SU-DHL-6 (cell line): ENCODE data around the gene SUOX.

Experiments
- H2AFZ ChIP-seq: fragments of 200-600 bp; sonication (generic); 2 replicates; pipeline ENCODE4 v1.6.1; 2014; ENCODE audit warnings: low read depth, mild to moderate bottlenecking, moderate library complexity, mixed read lengths, antibody characterized with exemption, low read length; ENCODE audit not compliant: severe bottlenecking
- H3F3A ChIP-seq: fragments of 200-600 bp; shearing (Covaris generic); 2 replicates; pipeline ENCODE4 v1.6.0; 2016; ENCODE audit warnings: antibody characterized with exemption, mild to moderate bottlenecking; ENCODE audit not compliant: insufficient read depth
- H3K27ac ChIP-seq: fragments of 200-600 bp; sonication (generic); 2 replicates; pipeline ENCODE4 v1.5.1; 2016; ENCODE audit warnings: low read depth, mild to moderate bottlenecking, low read length, moderate library complexity, mixed read lengths
- H3K27me3 ChIP-seq: fragments of 200-600 bp; sonication (generic), shearing (Covaris generic); 2 replicates; pipeline ENCODE4 v1.6.0; 2014; ENCODE audit warnings: mild to moderate bottlenecking, low read length
- H3K36me3 ChIP-seq: fragments of 200-600 bp; sonication (generic); 2 replicates; pipeline ENCODE4 v1.6.1; 2014; ENCODE audit warnings: mild to moderate bottlenecking, low read length, mixed read lengths
- H3K4me2 ChIP-seq: fragments of 300-600, 200-600 bp; shearing (Covaris generic), sonication (generic); 2 replicates; pipeline ENCODE4 v1.6.0; 2014; ENCODE audit warnings: low read length, low read depth, mild to moderate bottlenecking; ENCODE audit not compliant: poor library complexity, severe bottlenecking
- H3K4me3 ChIP-seq: fragments of 200-600 bp; sonication (generic); 2 replicates; pipeline ENCODE4 v1.5.1; 2014; ENCODE audit warnings: antibody characterized with exemption, low read length, mild to moderate bottlenecking, mixed read lengths; ENCODE audit not compliant: insufficient read depth, poor library complexity, severe bottlenecking
- H3K79me2 ChIP-seq: fragments of 200-600 bp; sonication (generic); 2 replicates; pipeline ENCODE4 v1.6.1; 2014; ENCODE audit warnings: mild to moderate bottlenecking, low read length, moderate library complexity; ENCODE audit not compliant: insufficient read depth
- H3K9ac ChIP-seq: fragments of 200-600 bp; sonication (generic); 2 replicates; pipeline ENCODE4 v1.7.0; 2014; ENCODE audit warnings: mild to moderate bottlenecking, low read length
- H3K9me2 ChIP-seq: fragments of 200-600 bp; sonication (generic); replicated peaks from 2 replicates; pipeline ENCODE4 v1.6.1; 2014; ENCODE audit warnings: low read length; ENCODE audit not compliant: insufficient read depth
- H3K9me3 ChIP-seq: fragments of 200-600 bp; sonication (generic); 2 replicates; pipeline ENCODE4 v1.6.1; 2014; ENCODE audit warnings: low read length, mixed read lengths; ENCODE audit not compliant: insufficient read depth
- H4K20me1 ChIP-seq: fragments of 200-600 bp; sonication (generic); 2 replicates; pipeline ENCODE4 v1.6.1; 2014; ENCODE audit warnings: low read depth, mild to moderate bottlenecking, antibody characterized with exemption, low read length, moderate library complexity, mixed read lengths
- EZH2phosphoT487 ChIP-seq: fragments of 200-600 bp; sonication (generic), shearing (Covaris generic); conservative IDR thresholded peaks from 2 replicates; pipeline ENCODE4 v1.6.1; 2018; ENCODE audit warnings: mild to moderate bottlenecking, antibody characterized with exemption, low read length, moderate library complexity, mixed read lengths
- TF ChIP-seq, protein P1 (sequence below): fragments of 200-600 bp; sonication (generic); IDR thresholded peaks from one replicate; pipeline ENCODE4 v1.5.1; 2017; ENCODE audit warnings: antibody characterized with exemption, mild to moderate bottlenecking, low read length, moderate library complexity; ENCODE audit not compliant: insufficient read depth, poor library complexity, severe bottlenecking

The SUOX gene

DNA sequence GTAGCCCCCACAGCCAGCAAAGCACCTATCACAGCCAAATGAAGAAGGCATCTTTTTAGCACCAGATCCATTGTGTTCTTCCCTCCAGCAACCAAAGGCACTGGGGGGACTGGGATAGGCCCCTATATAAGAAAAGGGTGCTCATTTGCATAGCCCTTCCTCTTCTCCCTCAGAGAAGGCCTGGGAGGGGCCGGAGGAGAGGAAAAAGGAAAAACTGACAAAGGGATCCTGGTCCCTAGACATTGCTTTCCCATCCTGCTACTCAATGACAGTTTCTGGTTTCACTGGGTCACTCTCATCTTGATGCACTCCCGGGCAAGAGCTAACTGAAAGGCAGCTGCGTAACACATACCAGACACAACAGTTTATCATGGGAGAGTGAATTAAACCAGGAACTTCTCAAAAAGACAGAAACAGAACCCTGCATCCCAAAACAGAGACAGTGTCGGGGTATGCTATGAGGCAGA, 31.1 kb upstream of the SUOX start, which contains the start of gene PMEL:
PMEL (minus strand) TSS at position 102 of the 467 bp plus-strand sequence; CDS start at position 71, 31 bp downstream.
- Histone ChIP-seq H3K9me3 (no peaks in the 10 kb centered on the region), H3K4me3 (peak within 1 kb of the TSS; percentile 98), H3K27me3 (no peaks in the 10 kb centered on the region), H3F3A (no peaks in the 10 kb centered on the region; the same call in 1 of the 2 replicates), H3K4me2 (peak within 1 kb of the TSS; percentile 94), H3K9ac (peak within 1 kb of the TSS; percentile 95), H3K27ac (peak within 1 kb of the TSS; percentile 56), H3K36me3 (peaks cover 10% of the 10 kb centered on the region; the same call in 1 of the 2 replicates), H3K79me2 (peaks cover 22% of the 10 kb centered on the region), H3K9me2 (no peaks in the 10 kb centered on the region), H2AFZ (peak within 1 kb of the TSS; percentile 85), H4K20me1 (no peaks in the 10 kb centered on the region)
- no peak for TF ChIP-seq EZH2phosphoT487
- TF ChIP-seq, protein P1, sequence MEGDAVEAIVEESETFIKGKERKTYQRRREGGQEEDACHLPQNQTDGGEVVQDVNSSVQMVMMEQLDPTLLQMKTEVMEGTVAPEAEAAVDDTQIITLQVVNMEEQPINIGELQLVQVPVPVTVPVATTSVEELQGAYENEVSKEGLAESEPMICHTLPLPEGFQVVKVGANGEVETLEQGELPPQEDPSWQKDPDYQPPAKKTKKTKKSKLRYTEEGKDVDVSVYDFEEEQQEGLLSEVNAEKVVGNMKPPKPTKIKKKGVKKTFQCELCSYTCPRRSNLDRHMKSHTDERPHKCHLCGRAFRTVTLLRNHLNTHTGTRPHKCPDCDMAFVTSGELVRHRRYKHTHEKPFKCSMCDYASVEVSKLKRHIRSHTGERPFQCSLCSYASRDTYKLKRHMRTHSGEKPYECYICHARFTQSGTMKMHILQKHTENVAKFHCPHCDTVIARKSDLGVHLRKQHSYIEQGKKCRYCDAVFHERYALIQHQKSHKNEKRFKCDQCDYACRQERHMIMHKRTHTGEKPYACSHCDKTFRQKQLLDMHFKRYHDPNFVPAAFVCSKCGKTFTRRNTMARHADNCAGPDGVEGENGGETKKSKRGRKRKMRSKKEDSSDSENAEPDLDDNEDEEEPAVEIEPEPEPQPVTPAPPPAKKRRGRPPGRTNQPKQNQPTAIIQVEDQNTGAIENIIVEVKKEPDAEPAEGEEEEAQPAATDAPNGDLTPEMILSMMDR: no peak

DNA sequence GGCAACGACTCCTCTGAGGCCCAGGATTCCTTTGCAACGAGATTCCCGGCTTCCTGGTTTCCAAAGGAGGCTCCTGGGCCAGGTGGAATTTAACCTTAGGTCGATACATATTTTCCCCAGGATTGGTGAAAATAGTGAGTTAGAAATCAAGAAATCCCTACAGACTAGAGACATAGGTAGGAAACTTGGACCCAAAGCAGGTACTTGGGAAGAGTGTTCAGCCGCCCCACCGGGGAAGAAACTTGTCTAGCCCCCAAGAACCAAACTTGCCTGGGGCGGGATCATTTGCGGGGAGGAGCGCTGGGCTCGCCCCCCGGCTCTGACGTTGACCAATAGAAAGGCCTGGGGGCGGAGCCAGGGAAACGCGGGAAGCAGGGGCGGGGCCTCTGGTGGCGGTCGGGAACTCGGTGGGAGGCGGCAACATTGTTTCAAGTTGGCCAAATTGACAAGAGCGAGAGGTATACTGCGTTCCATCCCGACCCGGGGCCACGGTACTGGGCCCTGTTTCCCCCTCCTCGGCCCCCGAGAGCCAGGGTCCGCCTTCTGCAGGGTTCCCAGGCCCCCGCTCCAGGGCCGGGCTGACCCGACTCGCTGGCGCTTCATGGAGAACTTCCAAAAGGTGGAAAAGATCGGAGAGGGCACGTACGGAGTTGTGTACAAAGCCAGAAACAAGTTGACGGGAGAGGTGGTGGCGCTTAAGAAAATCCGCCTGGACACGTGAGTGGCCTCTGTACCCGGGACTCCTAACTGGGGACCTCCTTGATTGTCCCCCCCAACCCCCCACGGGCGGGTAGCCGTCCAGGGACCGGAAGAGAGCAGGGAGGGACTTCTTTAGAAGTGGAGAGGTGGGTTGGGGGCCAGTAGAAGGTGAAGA, 30.4 kb upstream of the SUOX start, which contains the start of gene CDK2:
CDK2 (plus strand) TSS at position 423 of the 874 bp plus-strand sequence; CDS start at position 602, 179 bp downstream.
- TF ChIP-seq, protein P1: no peak
- TF ChIP-seq EZH2phosphoT487: no peak
- Histone ChIP-seq H3K36me3 (peaks cover 10% of the 10 kb centered on the region; the same call in 1 of the 2 replicates), H3K9me3 (no peaks in the 10 kb centered on the region), H3K4me3 (peak within 1 kb of the TSS; percentile 98), H3K9me2 (no peaks in the 10 kb centered on the region), H3K4me2 (peak within 1 kb of the TSS; percentile 94), H3F3A (peaks cover 2% of the 10 kb centered on the region; the same call in 1 of the 2 replicates), H2AFZ (peak within 1 kb of the TSS; percentile 85), H3K9ac (peak within 1 kb of the TSS; percentile 95), H3K79me2 (peaks cover 22% of the 10 kb centered on the region), H3K27me3 (no peaks in the 10 kb centered on the region), H4K20me1 (no peaks in the 10 kb centered on the region), H3K27ac (peak within 1 kb of the TSS; percentile 56)

DNA sequence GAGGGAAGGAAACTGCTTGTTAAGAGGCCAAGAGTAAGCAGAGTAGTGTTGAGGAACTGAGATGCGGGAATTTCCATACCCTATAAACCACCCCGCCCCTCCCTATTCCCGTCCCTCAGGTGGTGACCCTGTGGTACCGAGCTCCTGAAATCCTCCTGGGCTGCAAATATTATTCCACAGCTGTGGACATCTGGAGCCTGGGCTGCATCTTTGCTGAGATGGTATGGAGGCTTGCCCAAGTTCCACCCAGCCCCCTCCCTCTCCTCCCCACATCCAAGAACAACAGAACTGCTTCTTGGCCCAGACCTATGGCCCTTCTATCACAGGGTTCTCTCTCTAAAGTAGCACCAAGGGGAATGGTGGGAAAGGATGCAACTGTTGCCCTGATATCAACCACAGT, 27.7 kb upstream of the SUOX start:
- H3K9ac ChIP-seq: no peak overlapping the region
- peaks cover 23% of the 10 kb centered on the region for H3K79me2 ChIP-seq
- H3F3A ChIP-seq: peaks cover 13% of the 10 kb centered on the region; the same call in 1 of the 2 replicates
- H3K4me2 ChIP-seq: no peak overlapping the region
- H4K20me1 ChIP-seq: no peaks in the 10 kb centered on the region
- no peaks in the 10 kb centered on the region for H3K9me3 ChIP-seq
- no peak overlapping the region for H3K4me3 ChIP-seq
- H3K36me3 ChIP-seq: peaks cover 10% of the 10 kb centered on the region; the same call in 1 of the 2 replicates
- no peak for TF ChIP-seq EZH2phosphoT487
- TF ChIP-seq, protein P1: no peak
- no peak overlapping the region for H3K27ac ChIP-seq
- no peak overlapping the region for H2AFZ ChIP-seq
- H3K9me2 ChIP-seq: no peaks in the 10 kb centered on the region
- H3K27me3 ChIP-seq: no peaks in the 10 kb centered on the region
